Measurements from ENCODE around the gene RB1. TPM values are rescaled to one million over a fixed set of nuclear protein-coding genes. Genes with fewer than 3 reads are reported as not detected.

Gene RB1
- total RNA-seq, 1 donor, result 48.4 TPM

GRCh38 chr13:48304143-48304876 is 759 bp downstream of the RB1 start:
- peak overlapping the region; percentile 83 for H3K4me3 ChIP-seq (ENCODE audit: low read depth, low read length)
- DNase-seq (ENCODE audit: low read depth), result peak; percentile 64
- no peak for TF ChIP-seq CTCF (IDR thresholded peaks at IDR 0.05; ENCODE audit: insufficient read depth, low read length)

- no peak for TF ChIP-seq CTCF (IDR thresholded peaks at IDR 0.05; ENCODE audit: insufficient read depth, low read length)
- no peak for DNase-seq (ENCODE audit: low read depth)
- no peak overlapping the region for H3K4me3 ChIP-seq (ENCODE audit: low read depth, low read length)
Measured at GRCh38 chr13:48311223-48311622, 7.7 kb downstream of the RB1 start.

GRCh38 chr13:48315969-48316650 is 12.6 kb downstream of the RB1 start:
- no peak for TF ChIP-seq CTCF (IDR thresholded peaks at IDR 0.05; ENCODE audit: insufficient read depth, low read length)
- DNase-seq (ENCODE audit: low read depth), result no peak
- no peak overlapping the region for H3K4me3 ChIP-seq (ENCODE audit: low read depth, low read length)

- H3K4me3 ChIP-seq (ENCODE audit: low read depth, low read length), result no peak overlapping the region
- DNase-seq (ENCODE audit: low read depth), result no peak
- TF ChIP-seq CTCF (IDR thresholded peaks at IDR 0.05; ENCODE audit: insufficient read depth, low read length), result no peak
Measured at GRCh38 chr13:48316826-48317510, 13.4 kb downstream of the RB1 start.

GRCh38 chr13:48317511-48318376 is 14.2 kb downstream of the RB1 start:
- TF ChIP-seq CTCF (IDR thresholded peaks at IDR 0.05; ENCODE audit: insufficient read depth, low read length), result no peak
- no peak overlapping the region for H3K4me3 ChIP-seq (ENCODE audit: low read depth, low read length)
- DNase-seq (ENCODE audit: low read depth), result no peak

- no peak for TF ChIP-seq CTCF (IDR thresholded peaks at IDR 0.05; ENCODE audit: insufficient read depth, low read length)
- DNase-seq (ENCODE audit: low read depth), result no peak
- no peak overlapping the region for H3K4me3 ChIP-seq (ENCODE audit: low read depth, low read length)
Measured at GRCh38 chr13:48318377-48318811, 14.8 kb downstream of the RB1 start.
